Suprapubic skin (tissue), 4 donors: ENCODE data around the gene VMAC. TPM values are rescaled to one million over a fixed set of nuclear protein-coding genes. Genes with fewer than 3 reads are reported as not detected.

Source experiments
- DNase-seq, 2 donors: peaks; one replicate each; pipeline ENCODE4 v3.0.0-alpha.2; 2019; ENCODE audit warnings: low spot score in 2 of 2
- H3K27ac ChIP-seq: fragments of 200-600 bp; sonication (generic); one replicate; pipeline ENCODE4 v1.5.1; 2019
- H3K27me3 ChIP-seq: fragments of 200-600 bp; sonication (generic); one replicate; pipeline ENCODE4 v1.5.1; 2019
- H3K36me3 ChIP-seq: fragments of 200-600 bp; sonication (generic); one replicate; pipeline ENCODE4 v1.5.1; 2019
- H3K4me1 ChIP-seq: fragments of 200-600 bp; sonication (generic); one replicate; pipeline ENCODE4 v1.5.1; 2019
- H3K4me3 ChIP-seq: fragments of 200-600 bp; sonication (generic); one replicate; pipeline ENCODE4 v1.5.1; 2019; ENCODE audit warnings: mild to moderate bottlenecking
- H3K9me3 ChIP-seq: fragments of 200-600 bp; sonication (generic); one replicate; pipeline ENCODE4 v1.5.1; 2019
- CTCF ChIP-seq, 2 donors: fragments of 200-600 bp in 1 of 2; fragments of 450-650 bp in 1 of 2; sonication (generic) in 1 of 2; IDR thresholded peaks; one replicate each; pipeline ENCODE4 v1.5.1; 2016 to 2019; ENCODE audit warnings: antibody characterized with exemption in 2 of 2, mild to moderate bottlenecking in 1 of 2, moderate library complexity in 1 of 2
- EP300 ChIP-seq: sonication (generic); formaldehyde crosslinking; IDR thresholded peaks from one replicate; pipeline ENCODE4 v1.6.1; 2017; ENCODE audit warnings: antibody characterized with exemption
- POLR2A ChIP-seq, 2 donors: fragments of 450-650 bp; IDR thresholded peaks; one replicate each; pipeline ENCODE4 v1.6.1; 2017; ENCODE audit warnings: antibody characterized with exemption in 2 of 2, mild to moderate bottlenecking in 2 of 2, moderate library complexity in 2 of 2
- POLR2AphosphoS5 ChIP-seq, 3 donors: sonication (generic); formaldehyde crosslinking; IDR thresholded peaks; one replicate each; pipeline ENCODE4 v1.6.1; 2017; ENCODE audit warnings: antibody characterized with exemption in 3 of 3
- WGBS: methylation state at CpG from one replicate; pipeline ENCODE4 v1.1.5; 2018; 5-methylcytosine and 5-hydroxymethylcytosine counted together
- total RNA-seq, 4 donors: library from RNA; depleted of rRNA; stranded (reverse); fragments of >200 nt; gene quantifications; one replicate each; pipeline ENCODE4 v1.1.0, GENCODE V29; 2016

The VMAC gene
- total RNA-seq, 4 donors from 2014 or later, result 7.4 to 15.4 (median 12.0) TPM

- Histone ChIP-seq H3K36me3 (peaks cover 25% of the 10 kb centered on the region), H3K27ac (peak overlapping the region; percentile 84), H3K9me3 (no peaks in the 10 kb centered on the region), H3K4me1 (peaks cover 47% of the 10 kb centered on the region), H3K27me3 (no peaks in the 10 kb centered on the region), H3K4me3 (peak overlapping the region; percentile 90)
- TF ChIP-seq POLR2AphosphoS5 (IDR thresholded peaks at IDR 0.05), result no peak
- DNase-seq, result no peak
- WGBS, result 44% methylated on average over 31 of the region's 31 CpGs
These were observed 574 bp downstream of the VMAC start for GRCh38 chr19:5905114-5905778.

GRCh38 chr19:5907241-5907640 is 2.6 kb downstream of the VMAC start:
- Histone ChIP-seq H3K4me1 (peaks cover 34% of the 10 kb centered on the region), H3K9me3 (no peaks in the 10 kb centered on the region), H3K4me3 (no peak overlapping the region), H3K36me3 (peaks cover 18% of the 10 kb centered on the region), H3K27ac (no peak overlapping the region), H3K27me3 (no peaks in the 10 kb centered on the region)
- TF ChIP-seq EP300, result no peak
- TF ChIP-seq CTCF (IDR thresholded peaks at IDR 0.05), result no peak
- no peak for TF ChIP-seq POLR2A (IDR thresholded peaks at IDR 0.05)
- TF ChIP-seq POLR2AphosphoS5 (IDR thresholded peaks at IDR 0.05), result no peak
- WGBS, result 57% methylated on average over 5 of the region's 5 CpGs
- DNase-seq, result no peak

- WGBS, result 61% methylated on average over 5 of the region's 14 CpGs
- H3K27ac ChIP-seq, result no peak overlapping the region
- no peaks in the 10 kb centered on the region for H3K27me3 ChIP-seq
- no peak for DNase-seq
- peaks cover 29% of the 10 kb centered on the region for H3K4me1 ChIP-seq
- H3K9me3 ChIP-seq, result no peaks in the 10 kb centered on the region
- TF ChIP-seq POLR2AphosphoS5 (IDR thresholded peaks at IDR 0.05) (no peak), CTCF (IDR thresholded peaks at IDR 0.05) (no peak), POLR2A (IDR thresholded peaks at IDR 0.05) (no peak), EP300 (no peak)
- H3K36me3 ChIP-seq, result peaks cover 18% of the 10 kb centered on the region
- H3K4me3 ChIP-seq, result no peak overlapping the region
These were observed 4.2 kb downstream of the VMAC start for GRCh38 chr19:5908773-5909442.

GRCh38 chr19:5910638-5910907 is 5.9 kb downstream of the VMAC start:
- H3K4me3 ChIP-seq, result no peak overlapping the region
- H3K4me1 ChIP-seq, result peaks cover 35% of the 10 kb centered on the region
- no peak overlapping the region for H3K27ac ChIP-seq
- DNase-seq, result no peak
- peaks cover 20% of the 10 kb centered on the region for H3K36me3 ChIP-seq
- TF ChIP-seq POLR2A (IDR thresholded peaks at IDR 0.05) (no peak), EP300 (no peak), POLR2AphosphoS5 (IDR thresholded peaks at IDR 0.05) (no peak), CTCF (IDR thresholded peaks at IDR 0.05) (no peak)
- no peaks in the 10 kb centered on the region for H3K9me3 ChIP-seq
- 80% methylated on average over 1 of the region's 1 CpG for WGBS
- H3K27me3 ChIP-seq, result no peaks in the 10 kb centered on the region

- Histone ChIP-seq H3K27me3 (no peaks in the 10 kb centered on the region), H3K4me3 (no peak overlapping the region), H3K27ac (no peak overlapping the region), H3K9me3 (no peaks in the 10 kb centered on the region), H3K4me1 (peaks cover 31% of the 10 kb centered on the region), H3K36me3 (peaks cover 28% of the 10 kb centered on the region)
- 71% methylated on average over 1 of the region's 1 CpG for WGBS
- no peak for DNase-seq
- TF ChIP-seq POLR2A (IDR thresholded peaks at IDR 0.05) (no peak), CTCF (IDR thresholded peaks at IDR 0.05) (no peak), POLR2AphosphoS5 (IDR thresholded peaks at IDR 0.05) (no peak), EP300 (no peak)
These were observed 6.7 kb downstream of the VMAC start for GRCh38 chr19:5911366-5911765.
